Upper lobe of left lung (tissue), 4 donors: ENCODE measurements around the gene GTF2F1.

Experiments
- CTCF ChIP-seq, 6 experiments: fragments of 450-650 bp in 4 of 6; fragments of 200-600 bp in 2 of 6; sonication (generic) in 2 of 6; IDR thresholded peaks; one replicate each; pipeline ENCODE4 v1.5.1; 2016 to 2019; ENCODE audit warnings: antibody characterized with exemption in 6 of 6
- EP300 ChIP-seq, 4 donors: sonication (generic); formaldehyde crosslinking; IDR thresholded peaks; one replicate each; pipeline ENCODE4 v1.5.1; 2017; ENCODE audit warnings: antibody characterized with exemption in 4 of 4, control low read depth in 2 of 4
- POLR2A ChIP-seq, 4 donors: fragments of 450-650 bp; IDR thresholded peaks; one replicate each; pipeline ENCODE4 v1.5.1; 2016 to 2017; ENCODE audit warnings: antibody characterized with exemption in 4 of 4, mild to moderate bottlenecking in 2 of 4
- POLR2AphosphoS5 ChIP-seq, 2 donors: sonication (generic); formaldehyde crosslinking; IDR thresholded peaks; one replicate each; pipeline ENCODE4 v1.5.1; 2017; ENCODE audit warnings: antibody characterized with exemption in 2 of 2

- no peak for TF ChIP-seq CTCF (IDR thresholded peaks at IDR 0.05)
- TF ChIP-seq EP300 (IDR thresholded peaks at IDR 0.05): no peak
- no peak for TF ChIP-seq POLR2A (IDR thresholded peaks at IDR 0.05)
- no peak for TF ChIP-seq POLR2AphosphoS5 (IDR thresholded peaks at IDR 0.05)
Measured at GRCh38 chr19:6433663-6434062, 40.7 kb upstream of the GTF2F1 start, which contains the start of gene SLC25A41.
